Ishikawa (cell line): ENCODE data around the gene C5orf63.

Experiments used
- CEBPB ChIP-seq: IDR thresholded peaks from 2 replicates; pipeline ENCODE4 v1.6.1; 2012
- CREB1 ChIP-seq: IDR thresholded peaks from 2 replicates; pipeline ENCODE4 v1.6.1; 2012; ENCODE audit warnings: low read depth
- EGR1 ChIP-seq: IDR thresholded peaks from 2 replicates; pipeline ENCODE4 v1.6.1; 2012
- EP300 ChIP-seq: IDR thresholded peaks from 2 replicates; pipeline ENCODE4 v1.6.1; 2012; ENCODE audit warnings: borderline replicate concordance
- FOXM1 ChIP-seq: IDR thresholded peaks from 2 replicates; pipeline ENCODE4 v1.6.1; 2012; ENCODE audit warnings: low read depth, borderline replicate concordance
- NFIC ChIP-seq: IDR thresholded peaks from 2 replicates; pipeline ENCODE4 v1.6.1; 2012
- RAD21 ChIP-seq: IDR thresholded peaks from 2 replicates; pipeline ENCODE4 v1.6.1; 2012; ENCODE audit warnings: low read depth
- TAF1 ChIP-seq: IDR thresholded peaks from 2 replicates; pipeline ENCODE4 v1.6.1; 2012; ENCODE audit warnings: low read depth, mild to moderate bottlenecking
- TCF12 ChIP-seq: IDR thresholded peaks from 2 replicates; pipeline ENCODE4 v1.6.1; 2012; ENCODE audit warnings: low read depth
- TEAD4 ChIP-seq: IDR thresholded peaks from 2 replicates; pipeline ENCODE4 v1.6.1; 2012
- YY1 ChIP-seq: IDR thresholded peaks from 2 replicates; pipeline ENCODE4 v1.6.1; 2012; ENCODE audit warnings: low read depth
- ZBTB7A ChIP-seq: IDR thresholded peaks from 2 replicates; pipeline ENCODE4 v1.6.1; 2012; ENCODE audit warnings: low read depth
- TF ChIP-seq, protein P1 (sequence below): IDR thresholded peaks from 2 replicates; pipeline ENCODE4 v1.6.1; 2012
- TF ChIP-seq, protein P2 (sequence below): IDR thresholded peaks from 2 replicates; pipeline ENCODE4 v1.6.1; 2012
- TF ChIP-seq, protein P3 (sequence below): IDR thresholded peaks from 2 replicates; pipeline ENCODE4 v1.6.1; 2012; ENCODE audit warnings: low read depth, mild to moderate bottlenecking

Gene C5orf63

DNA sequence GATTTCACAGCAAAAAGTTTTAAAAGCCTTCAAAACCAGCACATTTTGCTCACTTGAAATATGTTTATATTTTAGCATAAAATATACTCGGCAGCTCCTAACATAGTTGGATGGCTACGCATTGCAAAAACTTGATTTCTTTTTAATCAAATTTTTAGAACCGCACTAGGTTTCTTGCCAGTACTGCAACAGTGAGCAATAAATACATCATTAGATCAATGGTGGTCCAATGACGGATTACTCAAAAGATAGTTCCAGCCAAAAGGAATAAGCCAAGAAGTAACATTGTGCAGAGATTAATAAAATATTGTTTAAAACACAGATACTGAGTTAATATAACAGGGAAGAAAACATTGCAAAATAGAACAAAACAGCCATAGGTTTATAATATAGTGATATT is 48.5 kb downstream of the C5orf63 start:
- TF ChIP-seq NFIC: no peak
- TF ChIP-seq EGR1: no peak
- TF ChIP-seq YY1: no peak
- TF ChIP-seq, protein P1, sequence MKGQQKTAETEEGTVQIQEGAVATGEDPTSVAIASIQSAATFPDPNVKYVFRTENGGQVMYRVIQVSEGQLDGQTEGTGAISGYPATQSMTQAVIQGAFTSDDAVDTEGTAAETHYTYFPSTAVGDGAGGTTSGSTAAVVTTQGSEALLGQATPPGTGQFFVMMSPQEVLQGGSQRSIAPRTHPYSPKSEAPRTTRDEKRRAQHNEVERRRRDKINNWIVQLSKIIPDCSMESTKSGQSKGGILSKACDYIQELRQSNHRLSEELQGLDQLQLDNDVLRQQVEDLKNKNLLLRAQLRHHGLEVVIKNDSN: no peak
- TF ChIP-seq TCF12: no peak
- TF ChIP-seq, protein P2, sequence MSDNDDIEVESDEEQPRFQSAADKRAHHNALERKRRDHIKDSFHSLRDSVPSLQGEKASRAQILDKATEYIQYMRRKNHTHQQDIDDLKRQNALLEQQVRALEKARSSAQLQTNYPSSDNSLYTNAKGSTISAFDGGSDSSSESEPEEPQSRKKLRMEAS: no peak
- no peak for TF ChIP-seq FOXM1
- TF ChIP-seq TEAD4: no peak
- TF ChIP-seq TAF1: no peak

DNA sequence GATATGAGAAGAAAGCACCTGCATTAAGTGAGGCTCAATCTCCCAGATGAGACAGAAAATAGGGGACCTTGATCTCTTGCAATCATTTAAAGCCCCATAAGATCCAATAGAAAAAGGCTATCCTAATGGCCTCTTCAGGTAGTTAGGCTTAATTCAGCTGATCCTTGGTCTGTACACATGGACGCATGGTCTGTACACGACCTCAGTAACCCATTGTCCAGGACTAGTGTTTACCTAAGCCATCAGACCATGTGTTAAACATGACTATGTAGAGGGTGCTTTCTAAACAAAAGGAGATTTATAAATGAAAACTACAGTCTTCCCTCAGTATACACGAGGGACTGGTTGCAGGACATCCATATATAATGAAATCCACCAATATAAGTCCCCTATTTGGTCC is 50.5 kb downstream of the C5orf63 start:
- TF ChIP-seq EP300: no peak
- TF ChIP-seq ZBTB7A: no peak
- TF ChIP-seq CEBPB: no peak
- TF ChIP-seq NFIC: no peak
- TF ChIP-seq TEAD4: no peak
- TF ChIP-seq CREB1: no peak
- TF ChIP-seq, protein P1: no peak
- TF ChIP-seq, protein P2: no peak
- no peak for TF ChIP-seq EGR1
- TF ChIP-seq TCF12: no peak
- no peak for TF ChIP-seq RAD21
- TF ChIP-seq TAF1: no peak
- no peak for TF ChIP-seq YY1
- TF ChIP-seq FOXM1: no peak
- TF ChIP-seq, protein P3, sequence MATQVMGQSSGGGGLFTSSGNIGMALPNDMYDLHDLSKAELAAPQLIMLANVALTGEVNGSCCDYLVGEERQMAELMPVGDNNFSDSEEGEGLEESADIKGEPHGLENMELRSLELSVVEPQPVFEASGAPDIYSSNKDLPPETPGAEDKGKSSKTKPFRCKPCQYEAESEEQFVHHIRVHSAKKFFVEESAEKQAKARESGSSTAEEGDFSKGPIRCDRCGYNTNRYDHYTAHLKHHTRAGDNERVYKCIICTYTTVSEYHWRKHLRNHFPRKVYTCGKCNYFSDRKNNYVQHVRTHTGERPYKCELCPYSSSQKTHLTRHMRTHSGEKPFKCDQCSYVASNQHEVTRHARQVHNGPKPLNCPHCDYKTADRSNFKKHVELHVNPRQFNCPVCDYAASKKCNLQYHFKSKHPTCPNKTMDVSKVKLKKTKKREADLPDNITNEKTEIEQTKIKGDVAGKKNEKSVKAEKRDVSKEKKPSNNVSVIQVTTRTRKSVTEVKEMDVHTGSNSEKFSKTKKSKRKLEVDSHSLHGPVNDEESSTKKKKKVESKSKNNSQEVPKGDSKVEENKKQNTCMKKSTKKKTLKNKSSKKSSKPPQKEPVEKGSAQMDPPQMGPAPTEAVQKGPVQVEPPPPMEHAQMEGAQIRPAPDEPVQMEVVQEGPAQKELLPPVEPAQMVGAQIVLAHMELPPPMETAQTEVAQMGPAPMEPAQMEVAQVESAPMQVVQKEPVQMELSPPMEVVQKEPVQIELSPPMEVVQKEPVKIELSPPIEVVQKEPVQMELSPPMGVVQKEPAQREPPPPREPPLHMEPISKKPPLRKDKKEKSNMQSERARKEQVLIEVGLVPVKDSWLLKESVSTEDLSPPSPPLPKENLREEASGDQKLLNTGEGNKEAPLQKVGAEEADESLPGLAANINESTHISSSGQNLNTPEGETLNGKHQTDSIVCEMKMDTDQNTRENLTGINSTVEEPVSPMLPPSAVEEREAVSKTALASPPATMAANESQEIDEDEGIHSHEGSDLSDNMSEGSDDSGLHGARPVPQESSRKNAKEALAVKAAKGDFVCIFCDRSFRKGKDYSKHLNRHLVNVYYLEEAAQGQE: no peak

DNA sequence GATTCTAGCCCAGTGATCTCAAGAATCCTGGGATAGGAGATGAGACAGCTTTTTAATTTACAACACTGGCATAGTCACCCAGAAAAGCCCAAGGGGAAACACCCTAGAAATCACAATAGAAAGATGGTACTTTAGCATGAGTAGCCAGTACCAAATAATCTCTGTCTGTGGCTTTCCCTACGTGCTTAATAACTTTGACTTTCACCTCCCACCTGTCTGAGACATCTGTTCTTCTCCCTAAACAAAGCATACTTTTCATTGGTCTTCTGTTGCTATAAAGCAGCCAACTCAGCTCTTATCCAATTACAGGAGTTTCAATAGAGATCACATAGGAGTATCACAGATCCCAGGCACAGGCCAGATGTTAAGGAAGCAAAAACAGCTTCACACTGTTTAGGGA is 53.4 kb downstream of the C5orf63 start:
- TF ChIP-seq EGR1 (no peak), CREB1 (no peak), YY1 (no peak), NFIC (no peak), CEBPB (no peak)
- TF ChIP-seq, protein P1: no peak
- TF ChIP-seq, protein P3: no peak
- TF ChIP-seq, protein P2: no peak

DNA sequence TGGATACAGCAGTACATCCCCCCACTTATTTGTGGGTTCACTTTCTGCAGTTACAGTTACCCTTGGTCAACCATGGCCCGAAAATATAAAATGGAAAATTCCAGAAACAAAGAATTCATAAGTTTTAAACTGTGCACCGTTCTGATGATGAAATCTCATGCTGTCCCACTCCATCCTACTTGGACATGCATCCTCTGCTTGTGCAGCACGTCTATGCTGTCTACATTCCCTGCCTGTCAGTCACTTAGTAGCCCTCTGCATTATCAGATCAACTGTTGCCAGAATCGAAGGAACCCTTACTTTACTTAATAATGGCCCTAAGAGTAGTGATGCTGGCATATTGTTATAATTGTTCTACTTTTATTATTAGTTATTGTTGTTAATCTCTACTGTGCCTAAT is 57.6 kb downstream of the C5orf63 start:
- no peak for TF ChIP-seq CEBPB
- no peak for TF ChIP-seq NFIC
- no peak for TF ChIP-seq TEAD4
- no peak for TF ChIP-seq EP300
- no peak for TF ChIP-seq RAD21
- TF ChIP-seq CREB1: no peak
- no peak for TF ChIP-seq TAF1
- TF ChIP-seq, protein P3: no peak

DNA sequence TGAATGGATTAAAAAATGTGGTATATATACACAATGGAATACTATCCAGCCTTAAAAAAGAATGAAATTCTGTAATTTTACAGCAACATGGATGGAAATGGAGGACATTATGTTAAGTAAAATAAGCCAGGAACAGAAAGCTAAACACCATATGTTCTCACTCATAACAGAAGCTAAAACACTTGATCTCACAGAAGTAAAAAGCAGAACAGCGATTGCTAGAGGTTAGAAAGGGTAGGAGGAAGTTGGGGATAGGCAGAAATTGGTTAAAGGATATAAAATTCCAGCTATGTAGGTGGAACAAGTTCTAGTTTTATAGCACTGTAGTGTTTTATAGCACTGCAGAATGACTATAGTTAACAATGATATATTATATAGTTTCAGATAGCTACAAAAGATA is 58.7 kb downstream of the C5orf63 start:
- TF ChIP-seq CREB1 (no peak), TCF12 (no peak), ZBTB7A (no peak), CEBPB (no peak), TEAD4 (no peak)
- TF ChIP-seq, protein P2: no peak
